A549 (cell line): Measurements from ENCODE around the gene TSPAN14. TPM values are rescaled to one million over a fixed set of nuclear protein-coding genes. Genes with fewer than 3 reads are reported as not detected.
A peak's percentile ranks its signal among the peaks of the same experiment; 100 is the strongest.

Experiments
- ATAC-seq, 2 experiments: fragments of 200-7000 bp in 1 of 2; fragments of >200 bp in 1 of 2; cut with Nextera tagmentation in 1 of 2; cut with Tn5 transposase in 1 of 2; 3 replicates each; pipeline versions ENCODE4 v1.8.0 to v1.9.1; 2018 to 2020; ENCODE audit warnings: mild to moderate bottlenecking in 1 of 2, moderate library complexity in 1 of 2
- CTCF ChIA-PET: fragments of 300-600 bp; sonication (Branson Sonifier 250); formaldehyde crosslinking; extraction: SDS; loops from one replicate; lab custom pipeline; 2021; ENCODE audit warnings: antibody characterized with exemption, inconsistent platforms; lab: Yijun Ruan, JAX
- POLR2A ChIA-PET: fragments of 350-600 bp; formaldehyde crosslinking; extraction: SDS; loops from one replicate; lab custom pipeline; 2021; ENCODE audit warnings: antibody characterized with exemption, inconsistent platforms; lab: Yijun Ruan, JAX
- DNase-seq, 2 experiments: peaks; one replicate each; pipeline versions ENCODE4 v3.0.0 to v3.0.0-alpha.2; 2011 to 2016; ENCODE audit warnings: low read depth in 1 of 2, low spot score in 1 of 2
- FAIRE-seq: peaks from 2 replicates; lab custom pipeline; 2011; peaks lifted over from hg19 to GRCh38; lab: Jason Lieb, UNC
- H3K27ac ChIP-seq, 2 experiments: fragments of >200 bp; sonication (Bioruptor Twin); formaldehyde crosslinking; 3 replicates each; pipeline ENCODE4 v1.5.1; 2016 to 2017
- H3K4me1 ChIP-seq: fragments of >200 bp; sonication (Bioruptor Twin); formaldehyde crosslinking; 3 replicates; pipeline ENCODE4 v1.6.1; 2016
- H3K4me2 ChIP-seq: fragments of >200 bp; sonication (Bioruptor Twin); formaldehyde crosslinking; 3 replicates; pipeline ENCODE4 v1.6.1; 2016
- H3K4me3 ChIP-seq: fragments of >200 bp; sonication (Bioruptor Twin); formaldehyde crosslinking; 3 replicates; pipeline ENCODE4 v1.5.1; 2016
- H3K9me3 ChIP-seq: fragments of >200 bp; sonication (Bioruptor Twin); formaldehyde crosslinking; 3 replicates; pipeline ENCODE4 v1.6.1; 2016
- CEBPB ChIP-seq, 2 experiments: fragments of >200 bp in 1 of 2; sonication (Bioruptor Twin) in 1 of 2; formaldehyde crosslinking in 1 of 2; IDR thresholded peaks; 2 replicates each; pipeline ENCODE4 v1.6.1; 2012 to 2016
- CHD2 ChIP-seq: fragments of 150-350 bp; IDR thresholded peaks from 2 replicates; pipeline ENCODE4 v1.6.1; 2014; ENCODE audit warnings: low read length; ENCODE audit not compliant: partially characterized antibody
- CHD4 ChIP-seq: fragments of 200-600 bp; sonication (generic); IDR thresholded peaks from 2 replicates; pipeline ENCODE4 v1.6.1; 2016; ENCODE audit warnings: antibody characterized with exemption, mild to moderate bottlenecking, borderline replicate concordance
- EHMT2 ChIP-seq: fragments of 200-600 bp; sonication (generic); IDR thresholded peaks from 2 replicates; pipeline ENCODE4 v1.6.1; 2016; ENCODE audit warnings: antibody characterized with exemption, low read depth, mild to moderate bottlenecking, moderate library complexity
- EP300 ChIP-seq, 2 experiments: fragments of >200 bp; sonication (Bioruptor Twin); formaldehyde crosslinking; IDR thresholded peaks; 2 replicates in 1 of 2; 3 replicates in 1 of 2; pipeline ENCODE4 v1.6.1; 2016 to 2017
- FOXS1 ChIP-seq: fragments of 250-450 bp; sonication (Bioruptor Pico); IDR thresholded peaks from 2 replicates; pipeline ENCODE4 v1.5.0; 2020; ENCODE audit warnings: mild to moderate bottlenecking, moderate library complexity
- HDAC2 ChIP-seq: fragments of 200-600 bp; sonication (generic); IDR thresholded peaks from 2 replicates; pipeline ENCODE4 v1.6.1; 2016
- HEYL ChIP-seq: fragments of 250-450 bp; sonication (Bioruptor Pico); IDR thresholded peaks from 2 replicates; pipeline ENCODE4 v1.8.0; 2021; ENCODE audit warnings: mild to moderate bottlenecking, moderate library complexity
- HOXA7 ChIP-seq: fragments of 250-450 bp; sonication (Bioruptor Pico); IDR thresholded peaks from 2 replicates; pipeline ENCODE4 v1.5.0; 2020; ENCODE audit warnings: mild to moderate bottlenecking, moderate library complexity
- HOXB13 ChIP-seq: fragments of 250-450 bp; sonication (Bioruptor Pico); IDR thresholded peaks from 2 replicates; pipeline ENCODE4 v1.5.0; 2020; ENCODE audit warnings: low read depth, mild to moderate bottlenecking, moderate library complexity
- HOXB5 ChIP-seq: fragments of 250-450 bp; sonication (Bioruptor Pico); IDR thresholded peaks from 2 replicates; pipeline ENCODE4 v1.5.0; 2020; ENCODE audit warnings: mild to moderate bottlenecking, moderate library complexity
- JUNB ChIP-seq: fragments of >200 bp; sonication (Bioruptor Twin); formaldehyde crosslinking; IDR thresholded peaks from 2 replicates; pipeline ENCODE4 v1.6.1; 2016
- KDM1A ChIP-seq: fragments of 200-600 bp; sonication (generic); IDR thresholded peaks from 2 replicates; pipeline ENCODE4 v1.6.1; 2016; ENCODE audit warnings: low read depth, mild to moderate bottlenecking
- MAFK ChIP-seq: fragments of 450-650 bp; IDR thresholded peaks from 2 replicates; pipeline ENCODE4 v1.6.1; 2014; ENCODE audit not compliant: partially characterized antibody
- NPAS2 ChIP-seq: fragments of 250-450 bp; sonication (Bioruptor Pico); IDR thresholded peaks from 2 replicates; pipeline ENCODE4 v1.8.0; 2022; ENCODE audit warnings: mild to moderate bottlenecking, moderate library complexity, borderline replicate concordance
- PHF8 ChIP-seq: fragments of 200-600 bp; sonication (generic); IDR thresholded peaks from 2 replicates; pipeline ENCODE4 v1.6.1; 2016; ENCODE audit warnings: low read depth, mild to moderate bottlenecking, antibody characterized with exemption, moderate library complexity, borderline replicate concordance
- RARB ChIP-seq: fragments of 250-450 bp; sonication (Bioruptor Pico); IDR thresholded peaks from 2 replicates; pipeline ENCODE4 v1.8.0; 2021; ENCODE audit warnings: mild to moderate bottlenecking, moderate library complexity
- RCOR1 ChIP-seq: fragments of 150-350 bp; IDR thresholded peaks from 2 replicates; pipeline ENCODE4 v1.6.1; 2014; ENCODE audit warnings: antibody characterized with exemption, low read length, low read depth
- RNF2 ChIP-seq: fragments of 200-600 bp; sonication (generic); IDR thresholded peaks from 2 replicates; pipeline ENCODE4 v1.6.1; 2016; ENCODE audit warnings: low read depth, mild to moderate bottlenecking, antibody characterized with exemption, moderate library complexity, borderline replicate concordance
- TFCP2L1 ChIP-seq: fragments of 250-450 bp; sonication (Bioruptor Pico); IDR thresholded peaks from 2 replicates; pipeline ENCODE4 v1.5.0; 2021; ENCODE audit warnings: mild to moderate bottlenecking
- ZFP36 ChIP-seq: fragments of 450-650 bp; IDR thresholded peaks from 2 replicates; pipeline ENCODE4 v1.6.1; 2014; ENCODE audit warnings: borderline replicate concordance; ENCODE audit not compliant: partially characterized antibody
- ZSCAN20 ChIP-seq: fragments of 250-450 bp; sonication (Bioruptor Pico); IDR thresholded peaks from 2 replicates; pipeline ENCODE4 v1.8.0; 2022; ENCODE audit warnings: mild to moderate bottlenecking, moderate library complexity
- WGBS: methylation state at CpG from one replicate; pipeline ENCODE4 v1.1.6; 2017; ENCODE audit errors: missing lambda C conversion rate; 5-methylcytosine and 5-hydroxymethylcytosine counted together
- polyA plus RNA-seq, 4 experiments: library from polyadenylated mRNA; depleted of rRNA in 3 of 4; stranded (reverse); fragments of >200 nt; fragmentation: RNase III in 1 of 4; extraction: RNeasy Plus Mini Kit Qiagen cat#74134 plus additional on column Dnase treatment in 1 of 4; gene quantifications; 2 replicates in 3 of 4; 3 replicates in 1 of 4; pipeline ENCODE4 v1.2.3, GENCODE V29; 2011 to 2017
- TF ChIP-seq, protein P1 (sequence below): fragments of >200 bp; sonication (Bioruptor Twin); formaldehyde crosslinking; IDR thresholded peaks from 3 replicates; pipeline ENCODE4 v1.5.1; 2016
- TF ChIP-seq, protein P2 (sequence below): fragments of >200 bp; sonication (Bioruptor Twin); formaldehyde crosslinking; IDR thresholded peaks from 2 replicates; pipeline ENCODE4 v1.6.1; 2016
- TF ChIP-seq, protein P3 (sequence below): fragments of 250-450 bp; sonication (Bioruptor Pico); IDR thresholded peaks from 2 replicates; pipeline ENCODE4 v1.5.0; 2020; ENCODE audit warnings: low read depth, mild to moderate bottlenecking, moderate library complexity
- TF ChIP-seq, protein P4 (sequence below): IDR thresholded peaks from 2 replicates; pipeline ENCODE4 v1.6.1; 2012
- TF ChIP-seq, protein P5 (sequence below): fragments of 200-600 bp; sonication (generic); IDR thresholded peaks from 2 replicates; pipeline ENCODE4 v1.6.1; 2016; ENCODE audit warnings: antibody characterized with exemption, mild to moderate bottlenecking, moderate library complexity

The TSPAN14 gene
- polyA plus RNA-seq, 2 of the 4 experiments (the other 2 are of a cell fraction): 87.0 to 124 TPM

DNA sequence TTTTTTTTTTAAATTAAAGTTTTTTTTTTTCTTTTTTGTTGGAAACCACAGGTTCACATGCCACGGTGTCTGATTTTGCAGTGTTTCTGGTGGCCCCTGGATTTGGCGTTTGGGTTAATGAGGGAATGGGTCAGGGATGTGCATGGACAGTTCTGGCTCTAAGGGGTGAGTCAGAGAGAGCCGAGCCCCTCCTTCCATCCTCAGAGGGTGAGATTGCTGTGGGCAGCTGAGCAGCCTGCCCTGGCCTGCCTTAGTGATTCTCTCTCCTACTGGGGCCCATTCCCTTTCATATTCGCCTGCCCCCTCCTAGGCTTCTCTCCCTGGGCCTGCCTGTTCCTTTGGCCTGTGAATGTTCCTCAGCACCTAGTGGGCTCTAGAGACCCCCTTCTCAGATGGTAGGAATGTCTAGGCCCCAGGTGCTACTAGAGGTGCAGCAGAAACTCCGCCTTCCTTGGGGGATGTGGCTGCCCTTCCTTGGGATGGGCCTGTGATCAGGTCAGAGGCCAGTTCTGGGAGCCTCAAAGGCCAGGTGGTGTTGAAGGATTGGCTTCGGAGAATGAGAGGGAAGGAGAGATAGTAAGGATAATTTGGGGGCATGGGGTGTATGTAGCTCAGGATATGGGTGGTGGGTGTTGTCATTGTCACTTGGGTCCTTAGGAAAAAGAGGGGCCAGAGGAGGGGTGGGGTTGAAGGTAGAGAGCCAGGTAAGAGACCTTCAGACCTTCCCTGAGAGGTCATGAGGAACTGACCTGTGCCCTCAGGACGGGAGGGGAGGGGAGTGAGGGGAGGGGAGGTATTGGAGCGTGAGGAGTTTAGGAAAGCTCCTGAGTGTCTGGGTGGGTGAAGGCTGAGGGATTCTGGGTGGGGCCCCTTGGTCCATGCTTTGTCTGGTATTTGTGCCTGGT, 19.8 kb downstream of the TSPAN14 start (continued):
- TF ChIP-seq, protein P1, sequence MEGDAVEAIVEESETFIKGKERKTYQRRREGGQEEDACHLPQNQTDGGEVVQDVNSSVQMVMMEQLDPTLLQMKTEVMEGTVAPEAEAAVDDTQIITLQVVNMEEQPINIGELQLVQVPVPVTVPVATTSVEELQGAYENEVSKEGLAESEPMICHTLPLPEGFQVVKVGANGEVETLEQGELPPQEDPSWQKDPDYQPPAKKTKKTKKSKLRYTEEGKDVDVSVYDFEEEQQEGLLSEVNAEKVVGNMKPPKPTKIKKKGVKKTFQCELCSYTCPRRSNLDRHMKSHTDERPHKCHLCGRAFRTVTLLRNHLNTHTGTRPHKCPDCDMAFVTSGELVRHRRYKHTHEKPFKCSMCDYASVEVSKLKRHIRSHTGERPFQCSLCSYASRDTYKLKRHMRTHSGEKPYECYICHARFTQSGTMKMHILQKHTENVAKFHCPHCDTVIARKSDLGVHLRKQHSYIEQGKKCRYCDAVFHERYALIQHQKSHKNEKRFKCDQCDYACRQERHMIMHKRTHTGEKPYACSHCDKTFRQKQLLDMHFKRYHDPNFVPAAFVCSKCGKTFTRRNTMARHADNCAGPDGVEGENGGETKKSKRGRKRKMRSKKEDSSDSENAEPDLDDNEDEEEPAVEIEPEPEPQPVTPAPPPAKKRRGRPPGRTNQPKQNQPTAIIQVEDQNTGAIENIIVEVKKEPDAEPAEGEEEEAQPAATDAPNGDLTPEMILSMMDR: no peak
- no peak for TF ChIP-seq HOXB13 (CRISPR knock-in tag)

DNA sequence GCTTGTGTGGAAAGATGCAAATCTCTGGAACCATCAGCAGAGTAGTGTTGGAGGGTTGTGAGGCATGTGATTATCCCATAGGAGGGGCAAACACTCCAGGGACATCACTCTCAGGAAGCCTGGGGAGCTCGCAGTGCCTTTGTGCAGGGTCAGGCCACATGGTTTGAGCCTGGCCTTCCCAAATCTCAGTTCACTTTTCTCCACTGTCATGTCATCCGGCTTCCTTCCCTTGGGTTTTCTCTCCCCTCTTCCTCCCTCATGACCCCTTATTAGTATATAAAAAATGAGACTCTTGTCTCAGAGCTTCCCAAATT, 20.4 kb downstream of the TSPAN14 start:
- POLR2A ChIA-PET: interaction anchor here (1.3 kb wide), 1 partner anchor 19 kb away, joined by 3 read pairs; no protein-coding TSS in a partner anchor
- FAIRE-seq (no peak), DNase-seq (no peak), ATAC-seq (0 out of 6 replicates have a peak, but pooled peaks of 1 of the 2 experiments have one; percentile 9)
- peak overlapping the region; percentile 68 to 86; a peak in 5 of 6 replicates for H3K27ac ChIP-seq
- H3K4me1 ChIP-seq: peaks cover 83% of the 10 kb centered on the region
- CTCF ChIA-PET: interaction anchor here (1.8 to 38.6 kb wide), 3 partner anchors 30 to 62 kb away, joined by 4 to 928 read pairs (median 8); no protein-coding TSS in a partner anchor
- H3K4me2 ChIP-seq: peak overlapping the region; percentile 59
- H3K9me3 ChIP-seq: peaks cover 7% of the 10 kb centered on the region; the same call in 1 of the 3 replicates
- TF ChIP-seq CEBPB (IDR thresholded peaks at IDR 0.05) (no peak), KDM1A (no peak), TFCP2L1 (CRISPR knock-in tag) (no peak), JUNB (no peak), ZSCAN20 (no peak), EHMT2 (no peak), HOXB5 (no peak), RARB (no peak), PHF8 (no peak), HDAC2 (no peak), NPAS2 (CRISPR knock-in tag) (no peak), RCOR1 (no peak), EP300 (IDR thresholded peaks at IDR 0.05) (no peak), HOXB13 (CRISPR knock-in tag) (no peak)
- TF ChIP-seq, protein P2, sequence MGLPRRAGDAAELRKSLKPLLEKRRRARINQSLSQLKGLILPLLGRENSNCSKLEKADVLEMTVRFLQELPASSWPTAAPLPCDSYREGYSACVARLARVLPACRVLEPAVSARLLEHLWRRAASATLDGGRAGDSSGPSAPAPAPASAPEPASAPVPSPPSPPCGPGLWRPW: no peak
- TF ChIP-seq, all 56 proteins: peak for 0
- no peak overlapping the region for H3K4me3 ChIP-seq
- 86% methylated on average over 2 of the region's 2 CpGs for WGBS

DNA sequence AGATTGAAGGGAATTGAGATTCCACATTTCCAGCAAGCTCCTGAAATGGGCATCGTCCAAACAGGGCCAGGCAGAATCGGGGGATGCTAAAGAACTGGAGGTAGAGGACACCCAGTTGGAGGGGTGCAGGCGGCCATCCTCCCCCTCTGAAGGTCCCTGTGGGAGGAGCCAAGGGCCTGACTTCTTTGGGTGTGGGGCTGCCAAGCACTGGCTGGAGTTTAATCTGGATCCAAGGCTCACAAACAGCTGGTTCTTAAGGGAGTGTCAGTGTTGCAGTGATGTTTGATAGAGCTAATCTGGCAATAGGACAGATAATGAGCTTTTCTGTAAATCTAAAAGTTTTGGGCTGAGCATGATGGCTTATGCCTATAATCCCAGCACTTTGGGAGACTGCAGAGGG, 20.8 kb downstream of the TSPAN14 start:
- no peak overlapping the region for H3K4me3 ChIP-seq
- no peak for FAIRE-seq
- 89% methylated on average over 3 of the region's 3 CpGs for WGBS
- no peak overlapping the region for H3K4me2 ChIP-seq
- CTCF ChIA-PET: interaction anchor here (0.8 to 38.6 kb wide), 4 partner anchors 8 to 62 kb away, joined by 3 to 928 read pairs (median 6); no protein-coding TSS in a partner anchor
- POLR2A ChIA-PET: interaction anchor here (1.3 kb wide), 1 partner anchor 18 kb away, joined by 3 read pairs; no protein-coding TSS in a partner anchor
- H3K9me3 ChIP-seq: peaks cover 7% of the 10 kb centered on the region; the same call in 1 of the 3 replicates
- H3K27ac ChIP-seq: peak overlapping the region; percentile 68 to 86; a peak in 4 of 6 replicates
- ATAC-seq: no peak
- TF ChIP-seq MAFK (no peak), PHF8 (no peak), ZFP36 (no peak), RNF2 (no peak), CHD2 (no peak), FOXS1 (CRISPR knock-in tag) (no peak), HEYL (CRISPR knock-in tag) (no peak), HDAC2 (no peak), HOXA7 (CRISPR knock-in tag) (no peak), CHD4 (no peak)
- TF ChIP-seq, protein P3, sequence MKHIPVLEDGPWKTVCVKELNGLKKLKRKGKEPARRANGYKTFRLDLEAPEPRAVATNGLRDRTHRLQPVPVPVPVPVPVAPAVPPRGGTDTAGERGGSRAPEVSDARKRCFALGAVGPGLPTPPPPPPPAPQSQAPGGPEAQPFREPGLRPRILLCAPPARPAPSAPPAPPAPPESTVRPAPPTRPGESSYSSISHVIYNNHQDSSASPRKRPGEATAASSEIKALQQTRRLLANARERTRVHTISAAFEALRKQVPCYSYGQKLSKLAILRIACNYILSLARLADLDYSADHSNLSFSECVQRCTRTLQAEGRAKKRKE: no peak
- TF ChIP-seq, protein P4, sequence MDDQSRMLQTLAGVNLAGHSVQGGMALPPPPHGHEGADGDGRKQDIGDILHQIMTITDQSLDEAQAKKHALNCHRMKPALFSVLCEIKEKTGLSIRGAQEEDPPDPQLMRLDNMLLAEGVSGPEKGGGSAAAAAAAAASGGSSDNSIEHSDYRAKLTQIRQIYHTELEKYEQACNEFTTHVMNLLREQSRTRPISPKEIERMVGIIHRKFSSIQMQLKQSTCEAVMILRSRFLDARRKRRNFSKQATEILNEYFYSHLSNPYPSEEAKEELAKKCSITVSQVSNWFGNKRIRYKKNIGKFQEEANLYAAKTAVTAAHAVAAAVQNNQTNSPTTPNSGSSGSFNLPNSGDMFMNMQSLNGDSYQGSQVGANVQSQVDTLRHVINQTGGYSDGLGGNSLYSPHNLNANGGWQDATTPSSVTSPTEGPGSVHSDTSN: no peak
- TF ChIP-seq, protein P5, sequence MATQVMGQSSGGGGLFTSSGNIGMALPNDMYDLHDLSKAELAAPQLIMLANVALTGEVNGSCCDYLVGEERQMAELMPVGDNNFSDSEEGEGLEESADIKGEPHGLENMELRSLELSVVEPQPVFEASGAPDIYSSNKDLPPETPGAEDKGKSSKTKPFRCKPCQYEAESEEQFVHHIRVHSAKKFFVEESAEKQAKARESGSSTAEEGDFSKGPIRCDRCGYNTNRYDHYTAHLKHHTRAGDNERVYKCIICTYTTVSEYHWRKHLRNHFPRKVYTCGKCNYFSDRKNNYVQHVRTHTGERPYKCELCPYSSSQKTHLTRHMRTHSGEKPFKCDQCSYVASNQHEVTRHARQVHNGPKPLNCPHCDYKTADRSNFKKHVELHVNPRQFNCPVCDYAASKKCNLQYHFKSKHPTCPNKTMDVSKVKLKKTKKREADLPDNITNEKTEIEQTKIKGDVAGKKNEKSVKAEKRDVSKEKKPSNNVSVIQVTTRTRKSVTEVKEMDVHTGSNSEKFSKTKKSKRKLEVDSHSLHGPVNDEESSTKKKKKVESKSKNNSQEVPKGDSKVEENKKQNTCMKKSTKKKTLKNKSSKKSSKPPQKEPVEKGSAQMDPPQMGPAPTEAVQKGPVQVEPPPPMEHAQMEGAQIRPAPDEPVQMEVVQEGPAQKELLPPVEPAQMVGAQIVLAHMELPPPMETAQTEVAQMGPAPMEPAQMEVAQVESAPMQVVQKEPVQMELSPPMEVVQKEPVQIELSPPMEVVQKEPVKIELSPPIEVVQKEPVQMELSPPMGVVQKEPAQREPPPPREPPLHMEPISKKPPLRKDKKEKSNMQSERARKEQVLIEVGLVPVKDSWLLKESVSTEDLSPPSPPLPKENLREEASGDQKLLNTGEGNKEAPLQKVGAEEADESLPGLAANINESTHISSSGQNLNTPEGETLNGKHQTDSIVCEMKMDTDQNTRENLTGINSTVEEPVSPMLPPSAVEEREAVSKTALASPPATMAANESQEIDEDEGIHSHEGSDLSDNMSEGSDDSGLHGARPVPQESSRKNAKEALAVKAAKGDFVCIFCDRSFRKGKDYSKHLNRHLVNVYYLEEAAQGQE: no peak
- TF ChIP-seq, all 56 proteins: peak for 0
- H3K4me1 ChIP-seq: peaks cover 79% of the 10 kb centered on the region
- no peak for DNase-seq
